Activated naive CD4-positive, alpha-beta T cell treated with anti-CD3 and anti-CD28 coated beads, Interleukin-2, amount 50 U/mL, for 72 hours (primary cell): ENCODE results near the gene SDR9C7. TPM values are rescaled to one million over a fixed set of nuclear protein-coding genes. Genes with fewer than 3 reads are reported as not detected.
"Not testable (repeated sequence)": the region's sequence is repeated elsewhere in the genome, so short reads cannot be mapped to it uniquely, and the experiment has no call there.

Experiments used
- ATAC-seq, 2 donors: fragments of 150-1000 bp; cut with Tn5 transposase; 2 replicates each; pipeline ENCODE4 v1.10.0; 2021; ENCODE audit warnings: mild to moderate bottlenecking in 2 of 2, moderate library complexity in 2 of 2
- DNase-seq, 2 donors: peaks; one replicate each; pipeline ENCODE4 v3.0.0; 2021 to 2022; ENCODE audit warnings: low spot score in 2 of 2
- H3K27ac Mint-ChIP-seq, 2 donors: one replicate each; pipeline ENCODE4 v1.8.0; 2022; ENCODE audit warnings: mild to moderate bottlenecking in 2 of 2, mixed read lengths in 2 of 2
- H3K36me3 Mint-ChIP-seq, 2 donors: one replicate each; pipeline ENCODE4 v1.8.0; 2022; ENCODE audit warnings: mixed read lengths in 2 of 2
- H3K9me3 Mint-ChIP-seq, 2 donors: one replicate each; pipeline ENCODE4 v1.8.0; 2022; ENCODE audit warnings: mixed read lengths in 2 of 2
- total RNA-seq, 2 donors: library from RNA; stranded (reverse); gene quantifications; one replicate each; pipeline ENCODE4 v1.2.3, GENCODE V29; 2022

The SDR9C7 gene
- total RNA-seq, 2 donors from 2014 or later: not detected

DNA sequence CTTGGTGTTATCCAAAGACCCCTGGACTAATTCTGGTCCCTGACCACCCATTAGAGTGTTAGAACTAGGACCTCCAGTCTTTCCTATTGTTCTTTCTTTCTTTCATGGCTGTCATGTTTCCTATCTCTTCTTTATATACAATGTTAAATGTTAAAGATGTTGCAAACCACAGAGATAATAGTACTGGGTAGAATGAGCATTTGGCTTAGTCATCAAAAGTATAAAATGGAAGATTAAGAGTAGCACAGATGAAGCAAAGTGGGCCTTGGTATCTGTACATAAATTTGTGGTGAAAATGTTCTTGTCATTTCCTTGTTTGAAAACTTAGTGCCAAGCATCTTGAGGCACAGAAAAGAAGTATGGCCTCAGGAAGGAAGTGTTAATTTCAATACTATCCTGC, 32.9 kb downstream of the SDR9C7 start:
- not testable (repeated sequence) for ATAC-seq, DNase-seq, H3K27ac Mint-ChIP-seq
- peaks cover 15 to 23% of the 10 kb centered on the region in 2 donors for H3K9me3 Mint-ChIP-seq
- peaks cover 27 to 35% of the 10 kb centered on the region in 2 donors for H3K36me3 Mint-ChIP-seq

DNA sequence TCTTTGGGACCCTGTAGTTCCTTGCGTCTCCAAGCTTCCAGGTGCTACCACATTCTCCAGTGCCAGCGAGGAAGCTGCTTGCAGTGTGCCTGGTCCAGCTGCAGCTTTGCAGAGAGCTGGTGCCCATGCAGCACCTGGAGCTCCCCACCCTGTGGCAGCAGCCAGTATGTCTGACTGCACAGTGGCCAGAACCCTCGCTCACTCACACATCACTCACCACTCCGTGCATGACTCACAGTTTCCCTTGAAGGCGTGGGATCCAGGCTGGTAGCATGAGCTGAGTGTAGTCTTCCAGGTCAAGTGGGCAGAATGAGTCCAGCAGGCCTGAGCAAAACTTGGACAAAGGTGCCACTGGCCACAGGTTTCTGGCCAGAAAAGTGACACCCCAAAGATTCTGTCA, 33.6 kb downstream of the SDR9C7 start:
- DNase-seq (no peak), ATAC-seq (peak in 1 of 2 donors; percentile 59)
- Mint-ChIP-seq H3K27ac (no peak overlapping the region), H3K36me3 (peaks cover 27 to 35% of the 10 kb centered on the region in 2 donors), H3K9me3 (peaks cover 15 to 23% of the 10 kb centered on the region in 2 donors)

DNA sequence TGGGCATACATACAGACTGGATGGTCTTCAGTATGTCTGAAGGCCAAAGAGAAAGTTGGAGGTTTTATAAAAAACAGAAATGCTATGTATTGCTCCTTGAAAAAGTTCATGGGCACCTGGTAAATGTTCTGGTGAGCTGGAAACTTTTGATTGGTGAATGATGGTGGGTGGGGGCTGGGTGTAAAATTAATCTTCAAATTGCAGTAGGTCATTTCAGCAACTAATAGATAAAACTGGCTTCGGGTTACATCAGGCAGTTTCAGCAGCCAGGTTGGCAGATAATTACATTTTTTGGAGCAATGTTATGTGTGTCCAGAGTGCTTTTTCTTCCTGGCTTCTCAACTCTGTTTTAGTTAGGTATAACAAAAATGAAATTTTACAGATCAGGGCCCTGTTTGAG, 35.3 kb downstream of the SDR9C7 start:
- no peak for DNase-seq
- Mint-ChIP-seq H3K27ac (no peak overlapping the region), H3K9me3 (peaks cover 15 to 23% of the 10 kb centered on the region in 2 donors), H3K36me3 (peaks cover 27 to 35% of the 10 kb centered on the region in 2 donors)
- ATAC-seq: no peak

DNA sequence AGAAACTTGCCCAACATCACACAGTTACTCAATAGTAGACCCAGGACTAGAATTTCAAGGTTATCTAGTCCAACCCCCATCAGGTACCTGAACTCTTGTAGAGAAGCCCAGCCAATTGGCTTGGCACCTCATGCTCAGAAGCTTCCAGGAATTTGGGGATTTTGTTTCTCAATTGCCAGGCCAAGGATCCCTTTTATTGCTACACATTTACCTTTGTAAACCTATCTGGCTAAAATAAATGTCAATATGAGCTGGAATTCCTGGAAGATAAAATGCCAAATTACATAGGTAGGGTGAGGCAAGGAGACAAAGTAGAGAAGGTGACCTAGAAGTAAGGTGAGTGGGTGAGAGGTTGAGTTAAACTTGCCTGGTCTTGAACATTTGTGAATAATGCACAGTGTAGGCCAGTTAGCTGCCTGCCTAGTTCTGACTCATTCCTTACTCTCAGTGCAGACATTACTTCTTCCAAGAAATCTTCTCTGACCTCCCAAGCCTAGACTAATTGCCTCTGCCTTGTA, 36.3 kb downstream of the SDR9C7 start:
- Mint-ChIP-seq H3K9me3 (peaks cover 15 to 23% of the 10 kb centered on the region in 2 donors), H3K36me3 (peaks cover 27 to 28% of the 10 kb centered on the region in 2 donors), H3K27ac (no peak overlapping the region)
- DNase-seq: no peak
- no peak for ATAC-seq

DNA sequence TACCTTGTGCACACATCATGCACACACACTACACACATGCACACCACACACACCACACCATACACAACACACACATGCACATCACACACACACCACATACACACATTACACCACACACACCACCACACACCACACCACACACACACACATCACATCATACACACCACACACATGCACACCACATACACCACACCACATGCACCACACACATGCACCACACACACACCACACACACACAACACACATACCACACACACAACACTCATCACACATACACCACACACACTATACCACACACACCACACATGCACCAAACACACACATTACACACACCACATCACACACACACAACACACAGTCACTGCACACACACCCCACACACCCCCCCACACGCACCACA, 38.1 kb downstream of the SDR9C7 start:
- no peak for ATAC-seq
- H3K9me3 Mint-ChIP-seq: peaks cover 4 to 14% of the 10 kb centered on the region in 2 donors
- peaks cover 15 to 16% of the 10 kb centered on the region in 2 donors for H3K36me3 Mint-ChIP-seq
- H3K27ac Mint-ChIP-seq: no peak overlapping the region
- DNase-seq: no peak

DNA sequence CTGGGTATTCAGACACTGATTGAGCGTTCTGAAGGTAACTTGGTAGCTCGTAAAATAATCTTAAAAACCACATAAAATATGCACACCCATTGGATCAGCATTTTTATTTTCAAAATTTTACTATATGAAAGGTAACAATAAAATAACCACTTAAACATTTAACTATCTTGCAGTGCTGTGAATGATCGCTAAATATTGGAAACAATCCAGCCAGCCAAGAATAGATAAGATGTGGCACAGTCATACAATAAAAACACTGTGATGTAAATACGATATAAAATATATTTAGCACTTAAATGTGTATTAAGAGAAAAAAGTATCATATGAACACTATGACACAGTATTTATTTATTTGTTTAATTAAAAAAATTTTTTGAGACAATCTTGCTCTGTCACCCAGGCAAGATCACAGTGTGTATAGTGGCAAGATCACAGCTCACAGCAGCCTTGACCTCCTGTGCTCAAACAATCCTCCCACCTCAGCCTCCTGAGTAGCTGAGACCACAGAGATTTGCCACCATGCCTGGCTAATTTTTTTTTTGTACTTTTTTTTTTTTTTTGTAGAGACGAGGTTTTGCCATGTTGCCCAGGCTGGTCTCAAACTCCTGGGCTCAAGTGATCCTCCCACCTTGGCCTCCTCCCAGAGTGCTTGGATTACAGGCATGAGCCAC, 39.4 kb downstream of the SDR9C7 start:
- DNase-seq (no peak), ATAC-seq (no peak)
- Mint-ChIP-seq H3K9me3 (peaks cover 7 to 16% of the 10 kb centered on the region in 2 donors), H3K36me3 (peaks cover 4 to 5% of the 10 kb centered on the region in 2 donors), H3K27ac (no peak overlapping the region)

DNA sequence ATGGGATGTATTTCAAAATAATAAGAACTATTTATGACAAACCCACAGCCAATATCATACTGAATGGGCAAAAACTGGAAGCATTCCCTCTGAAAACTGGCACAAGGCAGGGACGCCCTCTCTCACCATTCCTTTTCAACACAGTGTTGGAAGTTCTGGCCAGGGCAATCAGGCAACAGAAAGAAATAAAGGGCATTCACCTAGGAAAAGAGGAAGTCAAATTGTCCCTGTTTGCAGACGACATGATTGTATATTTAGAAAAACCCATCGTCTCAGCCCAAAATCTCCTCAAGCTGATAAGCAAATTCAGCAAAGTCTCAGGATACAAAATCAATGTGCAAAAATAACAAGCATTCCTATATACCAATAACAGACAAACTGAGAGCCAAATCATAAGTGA, 42.3 kb downstream of the SDR9C7 start:
- ATAC-seq, H3K27ac Mint-ChIP-seq, DNase-seq, H3K36me3 Mint-ChIP-seq: not testable (repeated sequence)
- peaks cover 4 to 20% of the 10 kb centered on the region in 2 donors for H3K9me3 Mint-ChIP-seq

DNA sequence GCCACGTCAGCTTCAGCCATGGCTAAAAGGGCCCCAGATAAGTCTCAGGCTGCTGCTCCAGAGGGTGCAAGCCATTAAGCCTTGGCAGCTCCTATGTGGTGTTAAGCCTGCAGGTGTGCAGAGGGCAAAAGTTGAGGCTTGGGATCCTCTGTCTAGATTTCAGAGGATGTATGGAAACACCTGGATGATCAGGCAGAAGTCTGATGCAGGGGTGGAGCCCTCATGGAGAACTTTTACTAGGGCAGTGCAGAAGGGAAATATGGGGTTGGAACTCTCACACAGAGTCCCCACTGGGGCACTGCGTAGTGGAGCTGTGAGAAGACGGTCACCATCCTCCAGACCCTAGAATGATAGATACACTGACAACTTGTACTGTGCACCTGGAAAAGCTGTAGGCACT, 47.9 kb downstream of the SDR9C7 start:
- Mint-ChIP-seq H3K27ac (no peak overlapping the region), H3K36me3 (peaks cover 0 to 12% of the 10 kb centered on the region in 2 donors), H3K9me3 (peaks cover 12 to 44% of the 10 kb centered on the region in 2 donors)
- ATAC-seq (no peak), DNase-seq (no peak)

DNA sequence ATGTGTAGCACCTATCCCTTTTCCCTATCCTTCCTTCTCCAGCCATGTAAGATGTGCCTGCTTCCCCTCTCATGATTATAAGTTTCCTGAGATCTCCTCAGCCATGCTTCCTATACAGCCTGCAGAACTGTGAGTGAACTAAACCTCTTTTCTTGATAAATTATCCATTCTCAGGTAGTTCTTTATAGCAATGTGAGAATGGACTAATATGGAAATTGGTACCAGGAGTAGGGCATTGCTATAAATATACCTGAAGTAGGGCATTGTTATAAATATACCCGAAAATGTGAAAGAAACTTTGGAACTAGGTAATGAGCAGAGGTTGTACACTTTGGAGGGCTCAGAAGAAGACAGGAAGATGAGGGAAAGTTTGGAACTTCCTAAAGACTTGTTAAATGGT, 48.9 kb downstream of the SDR9C7 start:
- no peak for ATAC-seq
- peaks cover 8 to 36% of the 10 kb centered on the region in 2 donors for H3K9me3 Mint-ChIP-seq
- no peak overlapping the region for H3K27ac Mint-ChIP-seq
- DNase-seq: no peak
- peaks cover 0 to 12% of the 10 kb centered on the region in 2 donors for H3K36me3 Mint-ChIP-seq

DNA sequence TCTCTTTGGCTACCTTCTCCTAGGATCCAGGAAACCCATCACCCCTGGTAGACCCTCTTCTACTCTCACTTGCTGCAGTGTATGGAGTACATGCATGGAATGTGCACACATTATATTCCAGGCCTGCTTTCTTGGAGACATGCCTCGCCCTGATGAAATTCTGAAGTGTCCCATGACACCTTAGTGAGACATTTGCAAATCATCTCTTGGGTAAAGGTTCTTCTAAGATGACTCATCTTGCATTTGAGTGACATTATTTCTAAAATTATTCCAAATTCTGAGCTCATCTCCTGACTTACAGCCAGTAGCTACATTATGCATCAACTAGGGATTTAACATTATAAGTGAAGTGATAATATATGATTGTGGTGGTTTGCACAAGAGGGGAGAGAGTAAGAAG, 49.8 kb downstream of the SDR9C7 start:
- no peak overlapping the region for H3K27ac Mint-ChIP-seq
- H3K9me3 Mint-ChIP-seq: peaks cover 8 to 35% of the 10 kb centered on the region in 2 donors
- peaks cover 0 to 12% of the 10 kb centered on the region in 2 donors for H3K36me3 Mint-ChIP-seq
- DNase-seq (no peak), ATAC-seq (no peak)

DNA sequence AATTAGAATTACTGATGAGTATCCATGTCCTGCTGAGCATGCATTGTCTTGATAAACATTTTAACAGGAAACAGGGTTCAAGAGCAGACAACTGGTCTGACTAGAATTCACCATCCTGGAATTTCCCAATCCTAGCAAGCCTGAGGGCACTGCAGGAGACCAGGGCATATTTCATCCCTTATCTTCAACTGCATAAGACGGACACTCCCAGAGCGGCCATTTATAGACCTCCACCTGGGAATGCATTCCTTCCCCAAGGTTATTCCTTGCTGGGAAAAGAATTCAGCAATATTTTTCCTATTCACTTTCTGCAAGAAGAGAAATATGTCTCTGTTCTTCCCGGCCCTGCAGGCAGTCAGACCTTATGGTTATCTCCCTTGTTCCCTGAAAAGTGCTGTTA, 51.8 kb downstream of the SDR9C7 start:
- Mint-ChIP-seq H3K9me3 (peaks cover 8 to 29% of the 10 kb centered on the region in 2 donors), H3K36me3 (peaks cover 0 to 12% of the 10 kb centered on the region in 2 donors)
- DNase-seq, ATAC-seq, H3K27ac Mint-ChIP-seq: not testable (repeated sequence)

DNA sequence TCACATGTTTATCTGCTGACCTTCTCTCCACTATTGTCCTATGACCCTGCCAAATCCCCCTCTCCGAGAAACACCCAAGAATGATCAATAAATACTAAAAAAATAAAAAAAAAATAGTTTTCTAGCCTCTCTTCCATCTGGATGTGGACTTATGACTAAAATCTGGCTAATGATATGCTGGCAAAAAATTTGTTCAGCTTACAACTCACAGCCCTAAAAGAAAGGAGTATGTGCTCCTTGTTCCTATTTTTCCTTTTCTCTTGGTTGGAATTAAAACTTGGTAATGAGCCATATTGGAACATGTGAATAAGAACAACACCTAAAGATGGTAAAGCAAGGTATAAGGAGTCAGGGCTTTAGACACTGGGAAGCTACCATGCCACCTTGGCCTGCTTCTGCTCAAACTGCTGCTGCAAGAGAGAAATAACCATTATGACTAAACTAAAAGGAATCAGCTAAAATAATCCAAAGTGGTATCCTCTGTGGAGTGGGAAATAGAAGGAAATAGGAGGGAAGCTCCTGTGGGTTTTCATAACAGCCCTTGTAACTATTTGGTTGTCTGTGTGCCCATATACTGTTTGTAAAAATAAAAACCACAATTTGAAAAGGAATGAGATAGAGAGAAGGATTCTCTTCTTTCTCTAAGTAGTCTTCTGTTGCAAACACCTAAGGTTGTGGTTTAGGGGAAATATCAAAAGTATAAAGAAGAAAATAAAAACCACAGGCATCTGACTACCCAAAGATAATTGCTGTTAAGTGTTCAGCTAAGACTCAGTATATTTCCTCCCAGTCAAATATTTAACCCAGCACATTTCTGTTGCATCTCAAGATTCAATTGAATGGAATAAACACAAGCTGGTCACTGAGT, 53.8 kb downstream of the SDR9C7 start:
- peaks cover 4 to 18% of the 10 kb centered on the region in 2 donors for H3K9me3 Mint-ChIP-seq
- DNase-seq: no peak
- no peak overlapping the region for H3K27ac Mint-ChIP-seq
- H3K36me3 Mint-ChIP-seq: peaks cover 0 to 6% of the 10 kb centered on the region in 2 donors
- no peak for ATAC-seq

DNA sequence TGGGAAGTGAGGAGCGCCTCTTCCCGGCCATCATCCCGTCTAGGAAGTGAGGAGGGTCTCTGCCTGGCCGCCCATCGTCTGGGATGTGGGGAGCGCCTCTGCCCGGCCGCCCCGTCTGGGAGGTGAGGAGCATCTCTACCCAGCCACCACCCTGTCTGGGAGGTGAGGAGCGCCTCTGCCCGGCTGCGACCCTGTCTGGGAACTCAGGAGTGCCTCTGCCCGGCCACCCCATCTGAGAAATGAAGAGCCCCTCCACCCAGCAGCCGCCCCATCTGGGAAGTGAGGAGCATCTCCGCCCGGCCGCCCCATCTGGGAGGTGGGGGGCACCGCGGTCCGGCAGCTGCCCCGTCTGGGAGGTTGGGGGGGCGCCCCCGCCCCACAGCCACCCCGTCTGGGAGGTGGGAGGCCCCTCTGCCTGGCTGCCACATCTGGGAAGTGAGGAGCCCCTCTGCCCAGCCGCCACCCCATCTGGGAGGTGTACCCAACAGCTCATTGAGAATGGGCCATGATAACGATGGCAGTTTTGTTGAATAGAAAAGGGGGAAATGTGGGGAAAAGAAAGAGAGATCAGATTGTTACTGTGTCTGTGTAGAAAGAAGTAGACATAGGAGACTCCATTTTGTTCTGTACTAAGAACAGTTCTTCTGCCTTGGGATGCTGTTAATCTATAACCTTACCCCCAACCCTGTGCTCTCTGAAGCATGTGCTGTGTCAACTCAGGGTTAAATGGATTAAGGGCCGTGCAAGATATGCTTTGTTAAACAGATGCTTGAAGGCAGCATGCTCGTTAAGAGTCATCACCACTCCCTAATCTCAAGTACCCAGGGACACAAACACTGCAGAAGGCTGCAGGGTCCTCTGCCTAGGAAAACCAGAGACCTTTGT, 54.7 kb downstream of the SDR9C7 start:
- peaks cover 4 to 15% of the 10 kb centered on the region in 2 donors for H3K9me3 Mint-ChIP-seq
- not testable (repeated sequence) for H3K27ac Mint-ChIP-seq, ATAC-seq, DNase-seq, H3K36me3 Mint-ChIP-seq

DNA sequence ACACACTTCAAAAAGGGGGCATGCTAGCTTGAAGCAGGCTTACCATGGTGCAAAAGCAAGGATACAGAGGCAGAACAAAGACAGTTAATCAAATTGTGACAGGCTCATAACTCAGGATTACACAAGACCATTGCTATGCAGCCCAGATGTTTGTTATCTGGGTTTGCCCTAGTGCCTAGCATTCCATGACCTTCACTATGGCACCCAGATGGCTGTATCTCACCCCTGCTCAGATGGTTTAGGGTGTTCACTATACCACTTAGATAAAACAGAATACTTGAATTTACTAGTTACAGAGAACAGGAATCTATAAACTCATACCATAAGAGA, 56.2 kb downstream of the SDR9C7 start:
- Mint-ChIP-seq H3K36me3 (peaks cover 0 to 5% of the 10 kb centered on the region in 2 donors), H3K27ac (no peak overlapping the region), H3K9me3 (peaks cover 4 to 5% of the 10 kb centered on the region in 2 donors)
- DNase-seq: no peak
- no peak for ATAC-seq

DNA sequence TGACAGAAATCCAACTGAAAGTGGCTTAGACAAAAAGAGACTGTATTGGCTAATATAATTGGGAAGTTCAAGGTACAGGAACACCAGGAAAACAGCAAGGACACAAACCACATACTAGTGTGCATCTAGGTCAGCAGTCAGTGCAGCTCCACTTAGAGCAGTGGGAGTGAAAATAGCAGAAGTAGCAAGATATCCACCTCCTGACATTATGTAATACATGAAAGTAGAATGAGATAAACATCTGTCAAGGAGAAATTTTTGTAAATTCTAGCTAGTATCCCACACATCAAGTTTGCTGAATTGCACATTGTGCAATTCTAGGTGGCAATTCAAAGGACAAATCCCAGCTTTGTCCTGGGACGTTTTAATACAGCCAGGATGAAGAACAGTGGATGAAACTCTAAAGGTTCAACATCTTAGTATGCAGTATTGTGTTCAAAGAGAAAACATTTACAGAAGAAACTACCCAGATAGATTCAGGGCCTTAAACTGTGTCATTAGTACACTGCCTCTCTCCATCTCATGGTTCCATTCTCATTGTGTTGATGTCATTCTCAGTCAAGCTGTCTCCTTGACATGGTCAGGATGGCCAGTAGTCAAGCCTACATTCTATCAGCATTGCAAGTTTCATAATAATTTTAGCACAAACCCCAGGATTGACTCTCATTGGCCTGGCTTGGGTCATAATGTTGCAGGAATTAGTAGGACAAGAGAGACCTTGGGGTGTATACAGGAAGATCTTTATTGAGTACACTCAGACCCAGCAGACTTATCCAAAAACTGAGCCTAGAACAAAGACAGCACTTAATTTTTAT, 56.8 kb downstream of the SDR9C7 start:
- Mint-ChIP-seq H3K36me3 (peaks cover 0 to 5% of the 10 kb centered on the region in 2 donors), H3K9me3 (peaks cover 4 to 5% of the 10 kb centered on the region in 2 donors), H3K27ac (no peak overlapping the region)
- ATAC-seq (no peak), DNase-seq (no peak)

DNA sequence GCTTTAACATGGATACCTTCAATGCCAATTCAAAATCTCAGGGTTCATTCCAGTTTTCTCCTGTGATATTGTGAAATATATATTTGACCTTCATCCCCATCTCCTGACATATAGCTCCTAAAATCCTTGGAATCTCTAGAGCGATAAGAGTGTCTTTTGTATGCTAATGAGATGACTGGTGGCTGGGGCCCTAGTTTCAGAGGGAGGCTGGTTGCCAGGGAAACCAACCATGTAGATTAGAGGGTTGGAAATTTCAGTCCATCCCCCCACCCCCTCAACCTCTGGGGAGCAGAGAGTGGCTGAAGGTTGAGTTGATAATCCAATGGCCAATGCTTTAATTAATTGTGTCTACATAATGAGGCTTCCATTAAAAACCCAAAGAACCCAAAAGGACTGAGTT, 59.4 kb downstream of the SDR9C7 start:
- DNase-seq (no peak), ATAC-seq (no peak)
- Mint-ChIP-seq H3K27ac (no peak overlapping the region), H3K9me3 (no peaks in the 10 kb centered on the region), H3K36me3 (no peaks in the 10 kb centered on the region)
